ENCODE results near the gene SAP30.

- no peak for TF ChIP-seq CTCF (IDR thresholded peaks at IDR 0.05)
- no peak for TF ChIP-seq POLR2A (IDR thresholded peaks at IDR 0.05)
- TF ChIP-seq EP300 (IDR thresholded peaks at IDR 0.05): no peak
These were observed 9.2 kb downstream of the SAP30 start for GRCh38 chr4:173379929-173380328.
